ENCODE data around the gene PLCD3.

GRCh38 chr17:45104497-45104896 lies 27.8 kb downstream of the PLCD3 start:
- no peak for TF ChIP-seq POLR2AphosphoS5 (IDR thresholded peaks at IDR 0.05; ENCODE audit: low read depth, low read length)
- TF ChIP-seq FOXP2 (optimal IDR thresholded peaks at IDR 0.05; ENCODE audit: borderline replicate concordance, extremely low read depth, extremely low read length, insufficient read depth), result no peak
- TF ChIP-seq TAF1 (IDR thresholded peaks at IDR 0.05; ENCODE audit: borderline replicate concordance, insufficient read depth, low read length), result no peak
- TF ChIP-seq REST (IDR thresholded peaks at IDR 0.05; ENCODE audit: insufficient read depth in 1 of 2, low read depth in 2 of 2, low read length in 2 of 2), result no peak

Measured in PFSK-1 (cell line).